HG03469 (cell line): Measurements from ENCODE around the gene HLA-DOB.

Source experiments
- ATAC-seq: cut with Tn5 transposase; IDR thresholded peaks from one replicate; pipeline ENCODE4 v1.9.1; 2021; ENCODE audit warnings: mild to moderate bottlenecking, moderate library complexity, moderate number of reproducible peaks; ENCODE audit not compliant: unreplicated experiment

Gene HLA-DOB

GRCh38 chr6:32816746-32817204 is at the start of gene HLA-DOB:
TSS of gene HLA-DOB (minus strand) at chr6:32817002. CDS start at chr6:32816951, 51 bp downstream.
- no peak for ATAC-seq

GRCh38 chr6:32865724-32866443 is 49.1 kb upstream of the HLA-DOB start:
- no peak for ATAC-seq

GRCh38 chr6:32862725-32863124 is 45.9 kb upstream of the HLA-DOB start:
- no peak for ATAC-seq

- ATAC-seq, result no peak
Measured at GRCh38 chr6:32860674-32861073, 43.9 kb upstream of the HLA-DOB start.

GRCh38 chr6:32858194-32858593 is 41.4 kb upstream of the HLA-DOB start:
- no peak for ATAC-seq

GRCh38 chr6:32857156-32857891 is 40.5 kb upstream of the HLA-DOB start:
- ATAC-seq, result no peak

GRCh38 chr6:32855467-32856174 is 38.8 kb upstream of the HLA-DOB start:
- no peak for ATAC-seq

- peak; percentile 2 for ATAC-seq
Measured at GRCh38 chr6:32854376-32855178, 37.8 kb upstream of the HLA-DOB start.

- ATAC-seq, result peak; percentile 57
Measured at GRCh38 chr6:32853541-32854375, 37.0 kb upstream of the HLA-DOB start, which contains the start of the genes PSMB9 and TAP1. TSS of gene PSMB9 (plus strand) at chr6:32854192. CDS start at chr6:32854230, 38 bp downstream. TSS of gene TAP1 (minus strand) at chr6:32853704. CDS start at chr6:32853636, 68 bp downstream.

- no peak for ATAC-seq
Measured at GRCh38 chr6:32852844-32853540, 36.2 kb upstream of the HLA-DOB start.

GRCh38 chr6:32852018-32852843 is 35.4 kb upstream of the HLA-DOB start:
- no peak for ATAC-seq

GRCh38 chr6:32851025-32851424 is 34.2 kb upstream of the HLA-DOB start:
- no peak for ATAC-seq

- ATAC-seq, result no peak
Measured at GRCh38 chr6:32849126-32849525, 32.3 kb upstream of the HLA-DOB start.

- ATAC-seq, result no peak
Measured at GRCh38 chr6:32847795-32848194, 31.0 kb upstream of the HLA-DOB start.

- ATAC-seq, result no peak
Measured at GRCh38 chr6:32847004-32847403, 30.2 kb upstream of the HLA-DOB start.

GRCh38 chr6:32845384-32845884 is 28.6 kb upstream of the HLA-DOB start:
- no peak for ATAC-seq

- no peak for ATAC-seq
Measured at GRCh38 chr6:32844839-32845383, 28.1 kb upstream of the HLA-DOB start.
